ENCODE measurements around the gene IRF8.
"Not testable (repeated sequence)": the region's sequence is repeated elsewhere in the genome, so short reads cannot be mapped to it uniquely, and the experiment has no call there.

IRF8 gene

DNA sequence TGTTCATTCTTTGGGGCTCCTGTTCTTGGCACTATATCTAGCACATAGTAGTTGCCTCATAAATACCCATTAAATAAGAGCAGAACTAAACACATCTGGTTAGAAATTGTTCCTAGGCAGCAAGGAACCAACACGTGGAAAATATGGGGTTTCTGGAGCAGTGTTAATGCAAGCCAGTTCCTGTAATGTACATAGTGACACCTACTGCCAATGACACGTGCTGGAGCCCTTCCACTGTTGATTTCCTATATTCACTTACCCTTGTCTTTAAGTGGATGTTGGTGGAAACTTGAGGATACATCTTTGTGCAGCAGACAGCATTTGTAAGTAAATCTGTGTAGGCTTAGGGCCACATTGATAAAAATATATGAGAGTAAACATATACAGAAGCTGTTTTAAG is 1.6 kb upstream of the IRF8 start:
- DNase-seq = no peak

GRCh38 chr16:85899444-85899843 is 482 bp downstream of the IRF8 start:
- no peak for DNase-seq

GRCh38 chr16:85900027-85900792 is 1.2 kb downstream of the IRF8 start:
- DNase-seq = no peak

DNA sequence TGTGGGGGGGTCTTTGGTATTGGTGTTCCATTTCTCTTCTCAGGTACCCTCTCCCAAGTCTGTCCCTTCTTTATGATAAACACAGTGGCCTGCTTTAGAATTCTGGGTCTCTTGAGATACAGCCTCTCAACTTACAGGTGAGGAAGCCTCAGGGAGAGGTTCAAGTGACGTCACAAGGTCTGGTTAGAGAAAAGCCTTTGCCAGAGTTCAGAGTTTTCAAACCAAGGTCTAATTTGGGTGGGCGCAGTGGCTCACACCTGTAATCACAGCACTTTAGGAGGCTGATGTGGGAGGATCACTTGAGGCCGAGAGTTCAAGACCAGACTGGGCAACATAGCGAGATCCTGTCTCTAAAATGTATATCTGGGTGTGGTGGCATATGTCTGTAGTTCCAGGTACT is 2.1 kb downstream of the IRF8 start:
- no peak for DNase-seq

DNA sequence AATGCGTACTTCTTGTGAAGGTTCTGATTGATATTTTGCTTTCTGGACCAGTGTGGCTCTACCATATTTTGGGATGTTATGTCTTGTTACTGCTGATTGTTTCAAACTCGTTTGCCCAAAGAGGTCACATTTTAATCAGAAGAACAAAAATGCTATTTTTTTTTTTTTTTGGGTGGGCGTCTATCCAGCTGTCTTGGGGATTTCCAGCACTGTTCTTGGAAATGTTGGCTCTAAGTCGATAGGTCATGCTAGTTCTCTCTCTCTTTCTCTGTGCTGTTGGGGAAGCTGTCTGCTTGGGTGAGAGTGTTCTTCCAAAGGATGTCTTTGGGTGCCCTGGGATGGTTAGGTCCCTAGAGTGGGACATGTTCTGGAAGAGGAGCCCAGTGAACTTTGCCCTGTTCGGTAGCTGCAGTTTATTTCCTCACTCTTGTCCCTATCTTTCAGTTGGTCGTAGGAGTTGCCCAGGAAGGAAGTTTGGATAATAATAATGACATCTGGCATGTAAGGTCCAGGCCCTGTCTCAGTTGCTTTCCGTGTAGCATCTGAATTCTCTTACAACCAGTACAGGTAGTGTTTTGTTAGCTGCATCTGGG is 2.9 kb downstream of the IRF8 start:
- DNase-seq = no peak

DNA sequence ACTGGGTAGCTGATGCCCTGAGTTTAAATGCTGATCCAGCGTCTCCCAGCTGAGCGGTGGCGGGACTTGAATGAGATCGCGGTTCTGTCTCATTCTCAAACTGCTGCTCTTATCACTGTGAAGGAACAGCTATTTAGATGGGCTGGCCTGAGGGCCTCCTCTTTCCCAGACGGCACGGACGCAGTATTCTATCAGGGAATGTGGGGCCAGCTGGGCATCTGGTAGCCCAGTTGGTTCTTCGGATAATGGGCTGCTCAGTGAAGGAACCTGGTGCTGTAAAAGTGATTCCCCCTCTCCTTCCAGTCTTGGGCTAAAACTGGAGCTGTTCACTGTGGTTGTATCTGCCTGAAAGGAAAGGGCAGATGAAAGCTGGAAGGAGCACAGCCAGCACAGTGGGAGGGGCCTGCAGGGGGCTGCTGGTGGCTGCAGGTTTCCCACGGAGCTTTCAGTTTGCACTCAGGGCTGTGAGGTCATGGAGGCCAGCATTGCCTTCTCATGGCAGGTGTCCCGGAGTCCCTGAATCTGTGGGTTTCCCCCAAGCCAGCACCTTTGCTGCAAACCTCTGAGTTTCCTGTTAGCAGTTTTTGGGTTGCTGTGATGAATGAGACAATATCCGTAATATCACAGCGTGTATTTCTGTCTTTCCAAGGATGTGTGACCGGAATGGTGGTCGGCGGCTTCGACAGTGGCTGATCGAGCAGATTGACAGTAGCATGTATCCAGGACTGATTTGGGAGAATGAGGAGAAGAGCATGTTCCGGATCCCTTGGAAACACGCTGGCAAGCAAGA is 3.6 kb downstream of the IRF8 start:
- DNase-seq = peak; percentile 55

DNA sequence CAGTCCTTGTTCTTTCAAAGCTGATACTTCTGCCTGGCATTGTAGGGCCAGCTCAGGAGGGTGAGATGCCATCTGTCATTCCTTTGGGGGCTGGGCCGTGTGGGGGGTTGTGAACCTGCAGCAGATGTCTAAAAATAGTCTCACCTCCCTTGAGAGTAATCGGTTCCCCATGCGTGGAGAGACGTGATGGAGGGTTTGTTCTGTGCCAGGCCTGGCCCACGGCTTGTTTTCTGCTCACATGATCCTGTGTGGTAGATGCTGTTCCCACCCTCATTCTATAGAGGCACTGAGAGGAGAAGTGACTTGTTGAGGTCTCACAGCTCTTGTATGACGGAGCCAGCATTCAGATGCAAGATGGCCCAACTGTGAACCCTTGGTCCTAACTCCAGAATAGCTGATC is 4.6 kb downstream of the IRF8 start:
- DNase-seq = no peak

- no peak for DNase-seq
Measured at GRCh38 chr16:85905110-85906095, 6.4 kb downstream of the IRF8 start.

GRCh38 chr16:85906349-85906748 is 7.4 kb downstream of the IRF8 start:
- DNase-seq = no peak

GRCh38 chr16:85907231-85907630 is 8.3 kb downstream of the IRF8 start:
- not testable (repeated sequence) for DNase-seq

- DNase-seq = no peak
Measured at GRCh38 chr16:85908444-85908843, 9.5 kb downstream of the IRF8 start.

- DNase-seq = no peak
Measured at GRCh38 chr16:85908889-85909589, 10.1 kb downstream of the IRF8 start.

- no peak for DNase-seq
Measured at GRCh38 chr16:85909932-85910853, 11.2 kb downstream of the IRF8 start.

DNA sequence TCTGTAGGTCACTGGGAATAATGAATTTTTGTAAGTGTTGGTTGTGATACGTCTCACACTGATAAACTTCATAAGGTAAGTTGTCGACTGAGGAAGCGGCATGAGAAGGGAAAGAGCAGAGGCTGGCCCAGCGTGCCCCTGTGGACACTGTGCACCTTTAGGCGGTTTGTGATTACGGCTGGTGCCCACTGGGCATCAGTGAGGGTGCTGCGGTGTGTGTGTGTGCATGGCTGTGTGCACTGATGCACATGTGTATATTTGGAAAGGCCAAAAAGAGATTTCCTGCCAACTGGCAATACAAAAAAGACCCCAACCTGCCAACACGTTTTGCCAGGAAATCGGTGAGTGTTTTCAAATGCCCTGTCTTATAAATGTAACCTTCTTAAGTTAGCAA is 11.9 kb downstream of the IRF8 start:
- DNase-seq = no peak

DNA sequence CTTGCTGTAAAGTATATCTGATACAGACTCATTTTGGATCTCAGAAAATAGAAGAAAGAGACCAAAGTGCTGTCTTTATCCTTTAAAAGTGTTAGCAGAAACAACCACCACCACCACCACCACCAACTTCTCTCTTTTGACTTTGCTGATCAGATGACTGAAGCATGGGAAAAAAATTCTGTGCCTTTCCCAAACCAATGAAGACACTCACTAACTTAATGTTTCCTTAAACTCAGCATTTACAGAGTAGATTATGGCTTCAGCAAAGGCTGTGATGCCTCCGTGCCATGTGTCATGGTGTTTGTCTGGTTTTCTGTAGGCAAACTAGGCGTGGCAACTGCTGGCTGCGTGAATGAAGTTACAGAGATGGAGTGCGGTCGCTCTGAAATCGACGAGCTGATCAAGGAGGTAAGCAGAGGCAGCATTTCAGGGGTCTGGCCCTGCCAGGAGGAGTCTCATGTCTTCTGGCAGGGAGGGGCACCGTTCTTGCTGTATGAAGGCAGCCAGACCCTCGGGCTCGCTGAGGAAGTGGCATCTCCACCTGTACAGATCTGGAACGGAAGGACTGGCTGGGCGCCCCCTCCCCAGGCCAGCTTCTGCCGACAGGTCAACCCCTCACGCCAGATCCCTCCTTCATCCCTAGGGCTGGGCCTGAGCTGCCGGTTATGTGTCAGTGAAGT is 12.4 kb downstream of the IRF8 start:
- DNase-seq = no peak

DNA sequence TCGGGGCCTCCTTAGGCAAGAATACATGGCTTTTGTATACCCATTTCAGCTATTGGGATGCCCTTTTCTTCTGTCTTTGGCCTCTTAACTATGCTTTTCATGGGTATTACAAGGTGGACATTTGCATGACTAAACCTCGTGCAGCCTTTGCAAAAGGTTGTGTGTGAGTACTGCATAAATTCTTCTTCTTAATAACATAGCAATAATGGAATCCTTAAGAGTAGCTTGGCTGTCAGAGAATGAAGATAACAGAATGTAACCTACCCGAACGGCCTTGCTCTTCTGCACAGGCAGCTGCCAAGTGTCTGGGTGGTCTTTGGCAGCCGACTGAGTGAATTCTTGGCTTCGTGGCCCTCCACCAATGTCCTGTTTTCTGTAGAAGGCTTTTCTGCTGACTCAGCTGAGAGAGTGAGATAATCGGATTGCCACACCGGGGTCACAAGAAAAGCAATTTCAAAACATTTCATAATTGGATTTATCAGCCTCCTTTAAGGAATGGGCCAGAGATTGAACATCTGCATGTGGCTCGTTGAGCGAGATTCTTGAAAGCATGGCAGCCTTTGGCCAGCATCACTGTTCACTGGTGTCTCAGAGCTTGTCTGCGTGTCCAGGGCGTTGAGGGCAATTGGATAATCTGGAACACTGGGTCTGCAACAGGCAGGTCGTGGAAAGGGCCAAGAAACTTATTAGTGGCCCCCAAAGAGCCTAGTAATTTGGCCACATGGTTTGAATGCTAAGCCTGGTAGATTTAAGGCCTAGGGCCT is 13.4 kb downstream of the IRF8 start:
- no peak for DNase-seq

- DNase-seq = no peak
Measured at GRCh38 chr16:85913141-85913601, 14.2 kb downstream of the IRF8 start.

- no peak for DNase-seq
Measured at GRCh38 chr16:85913688-85914422, 14.9 kb downstream of the IRF8 start.

GRCh38 chr16:85914423-85914794 is 15.4 kb downstream of the IRF8 start:
- no peak for DNase-seq

All from stimulated activated CD4-positive, alpha-beta T cell treated with anti-CD3 and anti-CD28 coated beads, Interleukin-4, amount 100 ng/mL, for 1 hour (primary cell).